ENCODE data around the gene ARHGAP44.

Gene ARHGAP44

GRCh38 chr17:13003927-13004326, 214.6 kb downstream of the ARHGAP44 start:
- Histone ChIP-seq H3K9ac (ENCODE audit: low read length) (no peak overlapping the region), H3K27me3 (ENCODE audit: control insufficient read depth, insufficient read depth, low read length) (no peaks in the 10 kb centered on the region), H3K4me1 (ENCODE audit: control insufficient read depth, insufficient read depth, low read length) (no peaks in the 10 kb centered on the region), H3K27ac (ENCODE audit: low read depth, low read length) (no peak overlapping the region), H3K36me3 (ENCODE audit: control insufficient read depth, insufficient read depth, low read length) (peaks cover 90% of the 10 kb centered on the region), H3K9me3 (ENCODE audit: control insufficient read depth, insufficient read depth, low read depth, low read length) (no peaks in the 10 kb centered on the region), H3K4me3 (ENCODE audit: low read depth, low read length) (no peak overlapping the region)

GRCh38 chr17:13004336-13004735, 215.0 kb downstream of the ARHGAP44 start:
- Histone ChIP-seq H3K27me3 (ENCODE audit: control insufficient read depth, insufficient read depth, low read length) (no peaks in the 10 kb centered on the region), H3K4me3 (ENCODE audit: low read depth, low read length) (no peak overlapping the region), H3K36me3 (ENCODE audit: control insufficient read depth, insufficient read depth, low read length) (peaks cover 90% of the 10 kb centered on the region), H3K9ac (ENCODE audit: low read length) (no peak overlapping the region), H3K9me3 (ENCODE audit: control insufficient read depth, insufficient read depth, low read depth, low read length) (no peaks in the 10 kb centered on the region), H3K27ac (ENCODE audit: low read depth, low read length) (no peak overlapping the region), H3K4me1 (ENCODE audit: control insufficient read depth, insufficient read depth, low read length) (no peaks in the 10 kb centered on the region)

GRCh38 chr17:13005530-13005929, 216.2 kb downstream of the ARHGAP44 start:
- no peaks in the 10 kb centered on the region for H3K4me1 ChIP-seq (ENCODE audit: control insufficient read depth, insufficient read depth, low read length)
- no peak overlapping the region for H3K9ac ChIP-seq (ENCODE audit: low read length)
- H3K36me3 ChIP-seq (ENCODE audit: control insufficient read depth, insufficient read depth, low read length), result peaks cover 92% of the 10 kb centered on the region
- H3K27me3 ChIP-seq (ENCODE audit: control insufficient read depth, insufficient read depth, low read length), result no peaks in the 10 kb centered on the region
- no peaks in the 10 kb centered on the region for H3K9me3 ChIP-seq (ENCODE audit: control insufficient read depth, insufficient read depth, low read depth, low read length)
- H3K27ac ChIP-seq (ENCODE audit: low read depth, low read length), result no peak overlapping the region
- no peak overlapping the region for H3K4me3 ChIP-seq (ENCODE audit: low read depth, low read length)

- Histone ChIP-seq H3K9me3 (ENCODE audit: control insufficient read depth, insufficient read depth, low read depth, low read length) (no peaks in the 10 kb centered on the region), H3K4me1 (ENCODE audit: control insufficient read depth, insufficient read depth, low read length) (no peaks in the 10 kb centered on the region), H3K4me3 (ENCODE audit: low read depth, low read length) (no peak overlapping the region), H3K27me3 (ENCODE audit: control insufficient read depth, insufficient read depth, low read length) (no peaks in the 10 kb centered on the region), H3K36me3 (ENCODE audit: control insufficient read depth, insufficient read depth, low read length) (peaks cover 95% of the 10 kb centered on the region), H3K9ac (ENCODE audit: low read length) (no peak overlapping the region), H3K27ac (ENCODE audit: low read depth, low read length) (no peak overlapping the region)
These were observed 219.2 kb downstream of the ARHGAP44 start for GRCh38 chr17:13008461-13008860.

- Histone ChIP-seq H3K9ac (ENCODE audit: low read length) (no peak overlapping the region), H3K9me3 (ENCODE audit: control insufficient read depth, insufficient read depth, low read depth, low read length) (no peaks in the 10 kb centered on the region), H3K27me3 (ENCODE audit: control insufficient read depth, insufficient read depth, low read length) (no peaks in the 10 kb centered on the region), H3K36me3 (ENCODE audit: control insufficient read depth, insufficient read depth, low read length) (peaks cover 96% of the 10 kb centered on the region), H3K27ac (ENCODE audit: low read depth, low read length) (no peak overlapping the region), H3K4me3 (ENCODE audit: low read depth, low read length) (no peak overlapping the region), H3K4me1 (ENCODE audit: control insufficient read depth, insufficient read depth, low read length) (no peaks in the 10 kb centered on the region)
These were observed 221.7 kb downstream of the ARHGAP44 start for GRCh38 chr17:13010959-13011358.

- no peak overlapping the region for H3K9ac ChIP-seq (ENCODE audit: low read length)
- H3K27me3 ChIP-seq (ENCODE audit: control insufficient read depth, insufficient read depth, low read length), result no peaks in the 10 kb centered on the region
- no peak overlapping the region for H3K4me3 ChIP-seq (ENCODE audit: low read depth, low read length)
- H3K27ac ChIP-seq (ENCODE audit: low read depth, low read length), result no peak overlapping the region
- no peaks in the 10 kb centered on the region for H3K4me1 ChIP-seq (ENCODE audit: control insufficient read depth, insufficient read depth, low read length)
- no peaks in the 10 kb centered on the region for H3K9me3 ChIP-seq (ENCODE audit: control insufficient read depth, insufficient read depth, low read depth, low read length)
- H3K36me3 ChIP-seq (ENCODE audit: control insufficient read depth, insufficient read depth, low read length), result peaks cover 66% of the 10 kb centered on the region
These were observed 225.5 kb downstream of the ARHGAP44 start for GRCh38 chr17:13014801-13015200.

- Histone ChIP-seq H3K9ac (ENCODE audit: low read length) (peak overlapping the region; percentile 80), H3K9me3 (ENCODE audit: control insufficient read depth, insufficient read depth, low read depth, low read length) (no peaks in the 10 kb centered on the region), H3K4me1 (ENCODE audit: control insufficient read depth, insufficient read depth, low read length) (no peaks in the 10 kb centered on the region), H3K27ac (ENCODE audit: low read depth, low read length) (no peak overlapping the region), H3K4me3 (ENCODE audit: low read depth, low read length) (peak overlapping the region; percentile 97), H3K36me3 (ENCODE audit: control insufficient read depth, insufficient read depth, low read length) (peaks cover 43% of the 10 kb centered on the region), H3K27me3 (ENCODE audit: control insufficient read depth, insufficient read depth, low read length) (no peaks in the 10 kb centered on the region)
These were observed 227.8 kb downstream of the ARHGAP44 start for GRCh38 chr17:13016881-13017654.

- Histone ChIP-seq H3K9me3 (ENCODE audit: control insufficient read depth, insufficient read depth, low read depth, low read length) (no peaks in the 10 kb centered on the region), H3K27ac (ENCODE audit: low read depth, low read length) (peak within 1 kb of the TSS; percentile 60; the same call in 1 of the 2 replicates), H3K36me3 (ENCODE audit: control insufficient read depth, insufficient read depth, low read length) (peaks cover 35% of the 10 kb centered on the region), H3K4me3 (ENCODE audit: low read depth, low read length) (peak within 1 kb of the TSS; percentile 97), H3K9ac (ENCODE audit: low read length) (peak within 1 kb of the TSS; percentile 80), H3K4me1 (ENCODE audit: control insufficient read depth, insufficient read depth, low read length) (no peaks in the 10 kb centered on the region), H3K27me3 (ENCODE audit: control insufficient read depth, insufficient read depth, low read length) (no peaks in the 10 kb centered on the region)
These were observed 228.6 kb downstream of the ARHGAP44 start, which contains the start of gene ELAC2 for GRCh38 chr17:13017655-13018459. TSS of gene ELAC2 (minus strand) at chr17:13018027. CDS start at chr17:13017947, 80 bp downstream.

GRCh38 chr17:13024016-13024415, 234.7 kb downstream of the ARHGAP44 start:
- Histone ChIP-seq H3K27me3 (ENCODE audit: control insufficient read depth, insufficient read depth, low read length) (no peaks in the 10 kb centered on the region), H3K4me3 (ENCODE audit: low read depth, low read length) (peak overlapping the region; percentile 35; the same call in 1 of the 2 replicates), H3K9ac (ENCODE audit: low read length) (no peak overlapping the region)

GRCh38 chr17:13024526-13025257, 235.4 kb downstream of the ARHGAP44 start:
- no peaks in the 10 kb centered on the region for H3K36me3 ChIP-seq (ENCODE audit: control insufficient read depth, insufficient read depth, low read length)
- H3K27me3 ChIP-seq (ENCODE audit: control insufficient read depth, insufficient read depth, low read length), result no peaks in the 10 kb centered on the region
- peak overlapping the region; percentile 38 for H3K4me3 ChIP-seq (ENCODE audit: low read depth, low read length)
- no peak overlapping the region for H3K27ac ChIP-seq (ENCODE audit: low read depth, low read length)
- H3K9ac ChIP-seq (ENCODE audit: low read length), result no peak overlapping the region
- no peaks in the 10 kb centered on the region for H3K9me3 ChIP-seq (ENCODE audit: control insufficient read depth, insufficient read depth, low read depth, low read length)
- H3K4me1 ChIP-seq (ENCODE audit: control insufficient read depth, insufficient read depth, low read length), result peaks cover 4% of the 10 kb centered on the region

More at GRCh38 chr17:13024016-13024415, 234.7 kb downstream of the ARHGAP44 start:
- Histone ChIP-seq H3K27ac (ENCODE audit: low read depth, low read length) (no peak overlapping the region), H3K4me1 (ENCODE audit: control insufficient read depth, insufficient read depth, low read length) (peaks cover 4% of the 10 kb centered on the region), H3K9me3 (ENCODE audit: control insufficient read depth, insufficient read depth, low read depth, low read length) (no peaks in the 10 kb centered on the region), H3K36me3 (ENCODE audit: control insufficient read depth, insufficient read depth, low read length) (no peaks in the 10 kb centered on the region)

Data from HUES6 (cell line).